Pancreas (tissue), 10 donors: ENCODE results near the gene PPM1H. TPM values are rescaled to one million over a fixed set of nuclear protein-coding genes. Genes with fewer than 3 reads are reported as not detected.

Experiments used
- ATAC-seq, 4 donors: fragments of 200-7000 bp; cut with Tn5 transposase; one replicate each; pipeline versions ENCODE4 v1.8.0 to v1.9.1; 2020; ENCODE audit warnings: mild to moderate bottlenecking in 4 of 4, moderate library complexity in 4 of 4
- DNase-seq, 6 donors: peaks; one replicate each; pipeline ENCODE4 v3.0.0-alpha.2; 2020
- FAIRE-seq: peaks from 2 replicates; lab custom pipeline; 2012; peaks lifted over from hg19 to GRCh38; lab: Jason Lieb, UNC
- H3K27ac ChIP-seq, 4 donors: fragments of 200-600 bp; sonication (generic); 1 replicate in 3 of 4; 2 replicates in 1 of 4; pipeline versions ENCODE4 v1.5.0 to v1.8.0; 2020
- H3K27me3 ChIP-seq, 4 donors: fragments of 200-600 bp; one replicate each; pipeline ENCODE4 v1.8.0; 2021
- H3K36me3 ChIP-seq, 3 donors: fragments of 200-600 bp; sonication (generic) in 1 of 3; one replicate each; pipeline versions ENCODE4 v1.5.0 to v1.8.0; 2020 to 2021
- H3K4me1 ChIP-seq, 3 donors: fragments of 200-600 bp; one replicate each; pipeline ENCODE4 v1.8.0; 2021
- H3K4me3 ChIP-seq, 4 donors: fragments of 200-600 bp; sonication (generic) in 2 of 4; one replicate each; pipeline versions ENCODE4 v1.5.0 to v1.8.0; 2020 to 2021
- H3K9me3 ChIP-seq, 4 donors: fragments of 200-600 bp; one replicate each; pipeline ENCODE4 v1.8.0; 2021
- CTCF ChIP-seq, 4 donors: fragments of 200-600 bp; sonication (generic) in 3 of 4; IDR thresholded peaks; one replicate each; pipeline versions ENCODE4 v1.5.0 to v1.8.0; 2021; ENCODE audit warnings: antibody characterized with exemption in 4 of 4
- WGBS, 2 donors: extraction: QIAGEN DNeasy Blood & Tissue Kit; methylation state at CpG; one replicate each; pipeline ENCODE4 v1.1.7; 2013; 5-methylcytosine and 5-hydroxymethylcytosine counted together
- intact Hi-C, 3 donors: fragments of 100-400 bp; cut with DNase I; formaldehyde crosslinking; loops; one replicate each; pipeline versions ENCODE4 v1.11.1 to v1.14.2; 2022
- polyA plus RNA-seq, 2 donors: library from polyadenylated mRNA; stranded (reverse); fragments of 200-250 nt; gene quantifications; one replicate each; pipeline ENCODE4 v1.2.3, GENCODE V29; 2013
- total RNA-seq, 6 donors: library from RNA; stranded (reverse); fragmentation: NEBNext Ultra II Directional in 4 of 6; extraction: Animal tissue kit (Norgen Biotek cat#: 25700) in 4 of 6; gene quantifications; one replicate each; pipeline versions ENCODE4 v1.2.1 to v1.2.4, GENCODE V29; 2021 to 2023
- donor health status: healthy with polysubstance abuse.
- donor health status: DM: no; HTN: no; CAD: no; lungs with moderate emphysema.
- donor health status: DM: no; HTN: no; CAD: no.
- donor health status: control.
- donor health status: control.
- donor health status: Bipolar disorder and iron deficiency.
- donor health status: DM: yes; HTN: yes; CAD: no.
- donor health status: DM: no; HTN: no; CAD: no.
- donor health status: DM: no; HTN: no; CAD: no.
- donor health status: DM: yes; HTN: yes; CAD: no.

PPM1H gene
- total and polyA plus RNA-seq, 8 donors, result 1.7 to 12.9 (median 5.8) TPM

- FAIRE-seq (no peak), ATAC-seq (no peak), DNase-seq (no peak)
- TF ChIP-seq CTCF (IDR thresholded peaks at IDR 0.05), result no peak
- Histone ChIP-seq H3K4me1 (peaks cover 8 to 9% (median 9%) of the 10 kb centered on the region in 3 donors), H3K4me3 (peak overlapping the region; percentile 66 to 84 (median 73)), H3K27me3 (no peaks in the 10 kb centered on the region), H3K27ac (peak overlapping the region; percentile 99 to 100 (median 100)), H3K9me3 (no peaks in the 10 kb centered on the region), H3K36me3 (no peaks in the 10 kb centered on the region)
- intact Hi-C loops, result no loop called here
- 0 to 1% methylated on average over 14 of the region's 14 CpGs for WGBS, 2 donors
Observed at GRCh38 chr12:62603811-62604098, 331.2 kb downstream of the PPM1H start.

GRCh38 chr12:62603061-62603810 is 331.7 kb downstream of the PPM1H start:
- Histone ChIP-seq H3K4me1 (peaks cover 8 to 9% (median 9%) of the 10 kb centered on the region in 3 donors), H3K27me3 (no peaks in the 10 kb centered on the region), H3K9me3 (no peaks in the 10 kb centered on the region), H3K4me3 (peak overlapping the region; percentile 66 to 84 (median 73)), H3K36me3 (no peaks in the 10 kb centered on the region), H3K27ac (peak overlapping the region; percentile 99 to 100 (median 100))
- 0 to 1% methylated on average over 72 to 94 of the region's 94 CpGs for WGBS, 2 donors
- peak; percentile 17 to 44 (median 28) for TF ChIP-seq CTCF (IDR thresholded peaks at IDR 0.05)
- ATAC-seq (peak; percentile 87 to 94 (median 91)), FAIRE-seq (no peak), DNase-seq (peak; percentile 82 to 94 (median 88))
- intact Hi-C loops, result no loop called here

- peak; percentile 81 to 91 (median 88) for DNase-seq
- Histone ChIP-seq H3K9me3 (no peaks in the 10 kb centered on the region), H3K27me3 (no peaks in the 10 kb centered on the region), H3K4me3 (peak overlapping the region; percentile 66 to 84 (median 73)), H3K27ac (peak overlapping the region; percentile 99 to 100 (median 100)), H3K36me3 (no peaks in the 10 kb centered on the region), H3K4me1 (peaks cover 8 to 9% (median 9%) of the 10 kb centered on the region in 3 donors)
- intact Hi-C loops, result no loop called here
- 0% methylated on average over 66 of the region's 66 CpGs for WGBS, 2 donors
- peak; percentile 80 to 86 (median 81) for ATAC-seq
- FAIRE-seq, result no peak
- no peak for TF ChIP-seq CTCF (IDR thresholded peaks at IDR 0.05)
Observed at GRCh38 chr12:62602255-62603060, 332.5 kb downstream of the PPM1H start.

- peak overlapping the region in 3 of 4 donors; percentile 66 to 78 (median 68) for H3K4me3 ChIP-seq
- intact Hi-C loops, result no loop called here
- TF ChIP-seq CTCF (IDR thresholded peaks at IDR 0.05), result no peak
- H3K27me3 ChIP-seq, result no peaks in the 10 kb centered on the region
- no peaks in the 10 kb centered on the region for H3K9me3 ChIP-seq
- ATAC-seq (no peak), FAIRE-seq (no peak), DNase-seq (no peak)
- H3K36me3 ChIP-seq, result no peaks in the 10 kb centered on the region
- peaks cover 8 to 9% (median 9%) of the 10 kb centered on the region in 3 donors for H3K4me1 ChIP-seq
- WGBS, 2 donors, result 6 to 10% methylated on average over 2 of the region's 2 CpGs
- peak overlapping the region; percentile 99 to 100 (median 100) for H3K27ac ChIP-seq
Observed at GRCh38 chr12:62601765-62602164, 333.2 kb downstream of the PPM1H start.
